ENCODE results near the gene MTSS2. TPM values are rescaled to one million over a fixed set of nuclear protein-coding genes. Genes with fewer than 3 reads are reported as not detected.

Gene MTSS2
- 35.4 TPM for total RNA-seq

GRCh38 chr16:70685938-70686375 is at the start of gene MTSS2:
MTSS2 (minus strand) TSS chr16:70686053; CDS start chr16:70685791, 262 bp downstream.
- DNase-seq: peak; percentile 68

- no peak for DNase-seq
These were observed 49.5 kb upstream of the MTSS2 start for GRCh38 chr16:70735141-70735979.

GRCh38 chr16:70734522-70735095 is 48.8 kb upstream of the MTSS2 start:
- DNase-seq: no peak

- no peak for DNase-seq
These were observed 45.1 kb upstream of the MTSS2 start for GRCh38 chr16:70730944-70731343.

GRCh38 chr16:70730031-70730430 is 44.2 kb upstream of the MTSS2 start:
- no peak for DNase-seq

- DNase-seq: no peak
These were observed 43.4 kb upstream of the MTSS2 start for GRCh38 chr16:70729292-70729691.

- no peak for DNase-seq
These were observed 42.3 kb upstream of the MTSS2 start for GRCh38 chr16:70728150-70728549.

- DNase-seq: no peak
These were observed 41.1 kb upstream of the MTSS2 start for GRCh38 chr16:70726892-70727361.

GRCh38 chr16:70725912-70726828 is 40.3 kb upstream of the MTSS2 start:
- DNase-seq: peak; percentile 66

GRCh38 chr16:70725024-70725911 is 39.4 kb upstream of the MTSS2 start:
- DNase-seq: peak; percentile 28

- DNase-seq: no peak
These were observed 38.5 kb upstream of the MTSS2 start for GRCh38 chr16:70724146-70725023.

GRCh38 chr16:70723740-70724145 is 37.9 kb upstream of the MTSS2 start:
- DNase-seq: no peak

- no peak for DNase-seq
These were observed 35.5 kb upstream of the MTSS2 start for GRCh38 chr16:70721202-70721963.

- no peak for DNase-seq
These were observed 34.8 kb upstream of the MTSS2 start for GRCh38 chr16:70720425-70721201.

- DNase-seq: no peak
These were observed 31.2 kb upstream of the MTSS2 start for GRCh38 chr16:70717065-70717464.

- DNase-seq: peak; percentile 30
These were observed 30.1 kb upstream of the MTSS2 start for GRCh38 chr16:70715860-70716357.

GRCh38 chr16:70715055-70715858 is 29.4 kb upstream of the MTSS2 start:
- DNase-seq: peak; percentile 69

- no peak for DNase-seq
These were observed 28.8 kb upstream of the MTSS2 start for GRCh38 chr16:70714581-70715054.

Measured in occipital lobe (tissue), 2 donors.